WTC11 (cell line): Measurements from ENCODE around the gene PMP22.

ENCODE experiments used
- ATF2 ChIP-seq: sonication (generic); formaldehyde crosslinking; IDR thresholded peaks from 2 replicates; pipeline ENCODE4 v1.8.1; 2022; ENCODE audit warnings: low read depth, missing genetic modification reagents, borderline replicate concordance
- ATF3 ChIP-seq: sonication (generic); formaldehyde crosslinking; conservative IDR thresholded peaks from 2 replicates; pipeline ENCODE4 v1.8.1; 2022; ENCODE audit warnings: mild to moderate bottlenecking, missing genetic modification reagents
- HMGXB4 ChIP-seq: sonication (generic); formaldehyde crosslinking; IDR thresholded peaks from 2 replicates; pipeline ENCODE4 v1.8.1; 2023; ENCODE audit warnings: mild to moderate bottlenecking, moderate library complexity, missing genetic modification reagents
- NFYB ChIP-seq: sonication (generic); formaldehyde crosslinking; conservative IDR thresholded peaks from 2 replicates; pipeline ENCODE4 v1.8.0; 2022; ENCODE audit warnings: low read depth, missing genetic modification reagents
- RELA ChIP-seq: sonication (generic); formaldehyde crosslinking; IDR thresholded peaks from 2 replicates; pipeline ENCODE4 v1.8.1; 2022; ENCODE audit warnings: missing genetic modification reagents, mild to moderate bottlenecking, borderline replicate concordance
- TF ChIP-seq, protein P1 (sequence below): fragments of 200-600 bp; IDR thresholded peaks from 2 replicates; pipeline ENCODE4 v1.8.0; 2022; ENCODE audit warnings: antibody characterized with exemption
- TF ChIP-seq, protein P2 (sequence below): sonication (generic); formaldehyde crosslinking; IDR thresholded peaks from 2 replicates; pipeline ENCODE4 v1.8.0; 2022; ENCODE audit warnings: missing genetic modification reagents
- TF ChIP-seq, protein P3 (sequence below): sonication (generic); formaldehyde crosslinking; IDR thresholded peaks from 2 replicates; pipeline ENCODE4 v1.8.0; 2023; ENCODE audit warnings: missing genetic modification reagents

DNA sequence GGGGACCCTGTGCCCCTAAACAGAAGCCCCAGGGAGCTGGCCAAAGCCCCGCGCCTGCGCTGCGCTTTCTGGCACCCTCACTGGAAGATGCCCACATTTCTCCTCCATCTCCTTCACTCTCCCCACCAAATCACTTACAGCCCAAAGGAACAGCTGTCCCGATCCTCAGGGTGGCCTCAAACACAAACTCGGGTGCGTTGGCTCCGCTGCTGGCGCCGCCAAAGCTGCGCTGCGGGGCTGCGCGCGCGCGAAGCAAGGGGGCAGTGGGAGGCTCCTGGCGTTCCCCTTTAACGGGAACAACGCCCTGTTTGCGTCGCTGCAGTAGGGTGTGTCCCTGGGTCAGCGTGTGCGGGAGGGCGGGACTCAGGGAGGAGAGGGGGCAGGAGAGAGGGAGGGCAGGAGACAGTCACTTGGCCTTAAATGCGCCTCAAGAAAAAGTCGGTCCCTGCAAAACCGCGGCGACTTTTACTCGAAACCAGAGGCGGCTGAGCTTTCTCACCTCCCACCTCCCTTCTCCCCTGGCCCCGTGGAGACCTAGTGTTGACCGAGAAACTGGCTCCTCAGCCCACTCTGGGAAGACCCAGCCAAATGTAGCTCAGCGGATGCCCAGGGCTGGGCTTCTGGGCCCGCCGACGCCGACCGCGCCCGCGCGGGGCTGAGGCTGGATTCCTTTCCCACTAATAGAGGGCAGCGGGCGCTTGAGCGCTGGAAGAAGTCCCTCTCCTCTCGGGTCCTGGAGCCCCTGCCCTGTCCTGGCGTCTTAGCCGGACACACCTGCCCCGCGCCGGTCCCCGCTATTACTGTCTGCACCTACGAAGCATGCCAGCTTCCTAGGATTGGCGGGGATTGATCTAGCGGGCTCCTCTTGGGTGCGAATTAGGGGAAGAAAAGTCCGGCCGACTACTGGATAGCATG lies 2.6 kb downstream of the PMP22 start:
- TF ChIP-seq HMGXB4 = no peak
- TF ChIP-seq, protein P1, sequence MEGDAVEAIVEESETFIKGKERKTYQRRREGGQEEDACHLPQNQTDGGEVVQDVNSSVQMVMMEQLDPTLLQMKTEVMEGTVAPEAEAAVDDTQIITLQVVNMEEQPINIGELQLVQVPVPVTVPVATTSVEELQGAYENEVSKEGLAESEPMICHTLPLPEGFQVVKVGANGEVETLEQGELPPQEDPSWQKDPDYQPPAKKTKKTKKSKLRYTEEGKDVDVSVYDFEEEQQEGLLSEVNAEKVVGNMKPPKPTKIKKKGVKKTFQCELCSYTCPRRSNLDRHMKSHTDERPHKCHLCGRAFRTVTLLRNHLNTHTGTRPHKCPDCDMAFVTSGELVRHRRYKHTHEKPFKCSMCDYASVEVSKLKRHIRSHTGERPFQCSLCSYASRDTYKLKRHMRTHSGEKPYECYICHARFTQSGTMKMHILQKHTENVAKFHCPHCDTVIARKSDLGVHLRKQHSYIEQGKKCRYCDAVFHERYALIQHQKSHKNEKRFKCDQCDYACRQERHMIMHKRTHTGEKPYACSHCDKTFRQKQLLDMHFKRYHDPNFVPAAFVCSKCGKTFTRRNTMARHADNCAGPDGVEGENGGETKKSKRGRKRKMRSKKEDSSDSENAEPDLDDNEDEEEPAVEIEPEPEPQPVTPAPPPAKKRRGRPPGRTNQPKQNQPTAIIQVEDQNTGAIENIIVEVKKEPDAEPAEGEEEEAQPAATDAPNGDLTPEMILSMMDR = no peak
- TF ChIP-seq NFYB = no peak
- TF ChIP-seq, protein P2, sequence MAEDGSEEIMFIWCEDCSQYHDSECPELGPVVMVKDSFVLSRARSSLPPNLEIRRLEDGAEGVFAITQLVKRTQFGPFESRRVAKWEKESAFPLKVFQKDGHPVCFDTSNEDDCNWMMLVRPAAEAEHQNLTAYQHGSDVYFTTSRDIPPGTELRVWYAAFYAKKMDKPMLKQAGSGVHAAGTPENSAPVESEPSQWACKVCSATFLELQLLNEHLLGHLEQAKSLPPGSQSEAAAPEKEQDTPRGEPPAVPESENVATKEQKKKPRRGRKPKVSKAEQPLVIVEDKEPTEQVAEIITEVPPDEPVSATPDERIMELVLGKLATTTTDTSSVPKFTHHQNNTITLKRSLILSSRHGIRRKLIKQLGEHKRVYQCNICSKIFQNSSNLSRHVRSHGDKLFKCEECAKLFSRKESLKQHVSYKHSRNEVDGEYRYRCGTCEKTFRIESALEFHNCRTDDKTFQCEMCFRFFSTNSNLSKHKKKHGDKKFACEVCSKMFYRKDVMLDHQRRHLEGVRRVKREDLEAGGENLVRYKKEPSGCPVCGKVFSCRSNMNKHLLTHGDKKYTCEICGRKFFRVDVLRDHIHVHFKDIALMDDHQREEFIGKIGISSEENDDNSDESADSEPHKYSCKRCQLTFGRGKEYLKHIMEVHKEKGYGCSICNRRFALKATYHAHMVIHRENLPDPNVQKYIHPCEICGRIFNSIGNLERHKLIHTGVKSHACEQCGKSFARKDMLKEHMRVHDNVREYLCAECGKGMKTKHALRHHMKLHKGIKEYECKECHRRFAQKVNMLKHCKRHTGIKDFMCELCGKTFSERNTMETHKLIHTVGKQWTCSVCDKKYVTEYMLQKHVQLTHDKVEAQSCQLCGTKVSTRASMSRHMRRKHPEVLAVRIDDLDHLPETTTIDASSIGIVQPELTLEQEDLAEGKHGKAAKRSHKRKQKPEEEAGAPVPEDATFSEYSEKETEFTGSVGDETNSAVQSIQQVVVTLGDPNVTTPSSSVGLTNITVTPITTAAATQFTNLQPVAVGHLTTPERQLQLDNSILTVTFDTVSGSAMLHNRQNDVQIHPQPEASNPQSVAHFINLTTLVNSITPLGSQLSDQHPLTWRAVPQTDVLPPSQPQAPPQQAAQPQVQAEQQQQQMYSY (CRISPR knock-in tag) = no peak
- no peak for TF ChIP-seq RELA (CRISPR knock-in tag)
- no peak for TF ChIP-seq ATF3 (CRISPR knock-in tag)
- no peak for TF ChIP-seq ATF2 (CRISPR knock-in tag)
- TF ChIP-seq, protein P3, sequence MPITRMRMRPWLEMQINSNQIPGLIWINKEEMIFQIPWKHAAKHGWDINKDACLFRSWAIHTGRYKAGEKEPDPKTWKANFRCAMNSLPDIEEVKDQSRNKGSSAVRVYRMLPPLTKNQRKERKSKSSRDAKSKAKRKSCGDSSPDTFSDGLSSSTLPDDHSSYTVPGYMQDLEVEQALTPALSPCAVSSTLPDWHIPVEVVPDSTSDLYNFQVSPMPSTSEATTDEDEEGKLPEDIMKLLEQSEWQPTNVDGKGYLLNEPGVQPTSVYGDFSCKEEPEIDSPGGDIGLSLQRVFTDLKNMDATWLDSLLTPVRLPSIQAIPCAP (CRISPR knock-in tag) = no peak
